ENCODE measurements around the gene DOCK9.

Gene DOCK9

DNA sequence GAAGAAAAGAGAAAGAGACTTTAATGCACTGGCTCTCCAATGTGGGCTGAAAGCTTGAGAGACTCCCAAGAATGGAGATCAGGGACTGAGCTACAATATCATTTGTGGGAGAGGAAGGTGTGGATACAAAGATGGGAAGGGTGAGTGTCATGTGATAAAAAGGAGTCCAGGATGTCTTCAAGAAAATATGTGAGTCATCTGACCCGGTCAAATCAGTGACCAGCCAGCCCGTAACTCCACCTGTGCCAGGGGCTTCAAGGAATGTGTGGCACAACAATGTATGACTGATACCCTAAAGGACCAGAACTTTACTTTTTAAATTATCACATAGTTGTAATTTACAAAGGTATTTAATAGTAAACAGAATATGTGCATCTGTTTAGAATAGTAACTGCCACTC, 97.2 kb downstream of the DOCK9 start:
- DNase-seq: no peak

DNA sequence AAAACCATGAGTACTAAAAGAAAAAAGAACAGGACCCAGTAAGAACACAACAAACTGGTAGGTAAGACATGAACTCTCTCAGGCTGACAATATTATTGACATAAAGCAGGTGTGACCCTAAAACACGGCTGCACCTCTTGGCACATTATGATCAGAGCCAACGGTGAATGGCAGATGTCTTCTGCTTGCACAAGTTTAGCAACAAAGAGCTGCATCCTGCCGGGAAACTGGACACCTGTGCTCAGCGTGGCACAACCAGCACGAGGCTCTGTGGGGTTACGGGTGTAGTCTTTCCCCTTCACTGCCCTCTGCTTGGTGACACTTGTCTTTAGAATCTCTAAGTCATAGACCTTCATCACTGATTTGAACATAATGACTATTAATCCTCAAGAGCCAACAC, 97.9 kb downstream of the DOCK9 start:
- no peak for DNase-seq

DNA sequence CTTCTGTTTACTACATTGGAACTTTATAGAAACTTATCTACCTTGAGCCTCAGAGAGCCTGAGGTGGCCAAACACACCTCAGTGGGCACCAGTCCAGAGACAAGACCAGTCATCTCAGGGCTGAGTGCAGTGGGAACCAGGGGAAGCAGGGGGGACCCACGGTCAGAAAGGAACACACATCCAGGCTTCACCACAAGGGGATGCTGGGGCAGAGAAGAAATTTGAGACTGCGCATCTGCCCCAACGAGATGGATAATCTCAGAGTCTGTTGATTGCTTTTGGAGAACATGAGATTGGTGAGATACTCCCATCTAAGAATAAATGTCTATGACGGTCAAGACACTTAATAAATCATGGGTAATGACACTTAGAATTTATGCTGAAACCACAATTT, 98.7 kb downstream of the DOCK9 start:
- DNase-seq: no peak

DNA sequence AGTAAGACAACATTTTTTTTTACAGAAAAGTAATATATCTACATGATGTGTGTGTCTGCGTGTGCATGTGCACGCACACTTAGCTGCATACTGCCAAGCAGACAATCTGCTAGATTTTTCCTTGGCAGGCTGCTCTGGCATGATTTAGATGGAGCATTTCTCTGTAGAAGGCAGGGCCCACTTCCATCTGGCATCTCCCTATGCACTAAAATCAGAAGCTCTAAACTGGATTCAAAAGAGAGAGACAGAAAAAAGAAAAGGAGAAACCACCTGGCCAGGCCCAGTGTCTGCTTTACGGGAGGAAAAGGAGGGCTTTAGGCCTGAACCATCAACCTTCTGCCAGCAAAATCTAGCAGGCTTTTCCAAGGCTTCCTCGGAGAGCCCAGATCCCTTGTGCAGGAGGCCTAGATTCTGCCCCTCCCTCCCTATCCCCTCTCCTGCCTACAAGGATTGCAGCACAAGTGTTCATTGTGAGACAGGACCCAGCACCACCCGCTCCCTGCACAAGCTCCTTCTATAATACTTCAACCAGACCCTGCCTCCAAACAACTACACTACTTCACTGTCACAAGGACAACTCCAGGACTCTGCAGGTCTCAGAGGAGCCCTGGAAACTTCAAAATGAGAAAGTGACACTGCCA, 99.3 kb downstream of the DOCK9 start:
- DNase-seq: no peak

DNA sequence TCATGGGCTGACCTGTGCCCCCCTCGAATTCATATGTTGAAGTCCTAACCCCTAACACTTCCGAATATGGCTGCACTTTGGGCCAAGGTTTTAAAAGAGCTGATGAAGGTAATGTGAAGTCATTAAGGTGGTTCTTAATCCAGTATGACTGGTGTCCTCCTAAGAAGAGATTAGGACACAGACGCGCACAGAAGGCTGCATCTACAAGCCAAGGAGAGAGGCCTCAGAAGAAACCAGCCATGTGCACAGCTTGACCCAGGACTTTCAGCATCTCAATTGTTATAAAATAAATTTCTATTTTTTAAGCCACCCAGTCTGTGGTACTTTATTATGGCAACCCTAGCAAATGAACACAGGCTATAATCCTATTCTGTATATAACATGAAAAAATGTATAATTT, 99.9 kb downstream of the DOCK9 start:
- DNase-seq: no peak

DNA sequence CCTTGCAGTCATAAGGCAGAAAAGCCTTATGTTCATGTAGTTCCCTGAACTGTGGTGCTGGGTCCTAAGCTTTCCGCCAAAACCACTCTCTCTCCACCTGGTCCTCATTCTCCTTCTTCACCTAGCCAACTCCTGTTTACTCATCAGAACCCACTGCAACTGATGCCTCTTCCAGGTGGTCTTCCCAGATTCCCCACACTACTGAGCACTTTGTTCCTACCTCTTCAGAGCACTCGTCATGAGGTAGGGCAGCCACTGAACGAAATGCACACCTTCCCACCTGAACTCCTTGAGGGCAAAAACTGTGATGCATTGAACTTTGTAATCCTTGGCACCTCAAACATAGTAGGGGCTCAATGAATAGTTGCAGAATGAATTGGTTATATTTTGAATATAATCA, 100.4 kb downstream of the DOCK9 start:
- no peak for DNase-seq

DNA sequence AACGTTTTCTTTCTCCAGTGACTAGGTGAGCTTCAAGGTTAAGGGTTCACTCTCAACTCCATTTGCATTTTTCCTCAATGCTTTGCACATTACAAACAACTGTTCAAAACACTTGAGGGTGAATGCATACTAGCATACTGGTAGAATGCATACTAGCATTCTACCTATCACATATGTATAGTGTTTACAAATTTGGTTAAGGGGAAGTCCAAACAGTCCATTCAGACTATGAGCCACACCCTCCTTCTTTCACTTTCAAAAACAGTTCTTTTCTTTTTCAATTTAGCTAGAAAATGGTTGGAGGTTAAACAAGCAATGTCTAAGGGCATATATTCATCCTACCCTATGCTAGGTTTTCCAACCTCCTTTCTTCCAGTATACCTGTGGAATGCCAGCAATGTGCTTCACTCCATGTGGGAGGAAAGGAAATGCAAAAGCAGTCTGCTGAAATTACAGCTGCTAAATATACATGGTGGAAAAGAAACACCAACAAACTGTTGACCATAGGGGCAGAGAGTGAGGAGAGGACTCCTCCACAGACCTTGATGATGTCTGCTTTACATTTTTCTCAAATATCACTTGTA, 102.6 kb downstream of the DOCK9 start:
- no peak for DNase-seq

DNA sequence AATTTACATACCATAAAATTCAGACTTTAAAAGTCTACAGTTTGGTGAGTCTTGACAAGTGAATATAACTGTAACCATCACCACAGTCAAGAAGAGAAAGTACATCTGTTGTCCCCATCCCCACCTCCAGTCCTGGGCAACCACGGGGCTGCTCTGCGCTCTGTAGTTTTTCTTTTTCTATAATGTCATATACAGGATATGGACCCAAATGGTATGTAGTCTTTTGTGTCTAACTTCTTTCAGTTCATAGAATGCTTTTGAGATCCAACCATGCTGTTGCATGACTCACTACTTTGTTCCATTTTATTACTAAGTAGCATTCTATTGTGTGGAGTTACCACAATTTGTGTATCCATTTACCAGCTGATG, 103.9 kb downstream of the DOCK9 start:
- no peak for DNase-seq

DNA sequence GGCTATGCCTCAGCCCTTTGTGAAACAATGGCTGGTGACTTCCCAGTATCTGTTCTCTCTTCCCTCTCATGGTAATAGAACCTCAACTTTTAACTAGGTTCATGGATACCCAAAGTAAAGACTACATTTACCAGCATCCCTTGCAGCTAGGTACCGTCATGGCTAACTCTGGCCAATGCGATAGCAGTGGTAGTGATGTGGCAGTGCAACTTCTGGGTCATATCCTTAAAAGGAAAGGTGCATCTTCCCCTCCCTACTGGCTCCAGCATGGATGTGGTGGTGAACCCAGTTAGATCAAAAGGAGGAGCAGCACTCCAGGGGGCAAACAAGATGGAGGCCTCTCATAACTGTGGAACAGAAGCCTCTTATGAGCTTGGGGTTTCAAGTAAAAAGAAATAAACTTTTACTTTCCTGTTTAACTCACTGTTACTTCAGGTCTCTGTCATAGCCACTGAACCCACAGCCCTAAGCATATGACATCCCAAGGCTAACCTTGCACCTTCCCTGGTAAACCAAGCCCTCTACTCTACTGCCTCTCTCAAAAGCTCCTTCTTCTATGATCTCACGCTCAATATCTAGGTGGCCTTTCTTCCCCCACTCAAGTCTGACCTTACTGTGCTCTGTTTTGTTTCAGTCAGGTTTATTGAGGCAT, 104.4 kb downstream of the DOCK9 start:
- no peak for DNase-seq

DNA sequence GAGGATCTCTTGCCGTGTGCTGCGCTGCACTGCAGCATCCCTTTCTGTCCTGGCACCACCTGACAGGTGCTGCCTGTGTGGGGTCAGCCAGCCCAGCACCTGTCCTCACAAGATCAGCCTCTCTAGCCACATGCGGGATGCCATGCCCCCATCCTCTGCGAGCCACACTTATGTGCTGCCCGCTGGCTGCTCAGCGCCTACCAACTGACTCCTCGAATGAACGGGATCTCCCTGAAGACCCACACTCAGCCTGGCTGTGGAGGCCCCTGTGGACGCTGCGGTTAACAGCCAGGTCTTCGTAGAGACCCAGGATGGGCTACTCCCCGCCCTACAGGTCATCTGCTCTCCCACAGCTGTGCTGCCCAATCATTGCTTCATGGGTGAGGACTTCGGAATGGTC, 106.1 kb downstream of the DOCK9 start:
- no peak for DNase-seq

DNA sequence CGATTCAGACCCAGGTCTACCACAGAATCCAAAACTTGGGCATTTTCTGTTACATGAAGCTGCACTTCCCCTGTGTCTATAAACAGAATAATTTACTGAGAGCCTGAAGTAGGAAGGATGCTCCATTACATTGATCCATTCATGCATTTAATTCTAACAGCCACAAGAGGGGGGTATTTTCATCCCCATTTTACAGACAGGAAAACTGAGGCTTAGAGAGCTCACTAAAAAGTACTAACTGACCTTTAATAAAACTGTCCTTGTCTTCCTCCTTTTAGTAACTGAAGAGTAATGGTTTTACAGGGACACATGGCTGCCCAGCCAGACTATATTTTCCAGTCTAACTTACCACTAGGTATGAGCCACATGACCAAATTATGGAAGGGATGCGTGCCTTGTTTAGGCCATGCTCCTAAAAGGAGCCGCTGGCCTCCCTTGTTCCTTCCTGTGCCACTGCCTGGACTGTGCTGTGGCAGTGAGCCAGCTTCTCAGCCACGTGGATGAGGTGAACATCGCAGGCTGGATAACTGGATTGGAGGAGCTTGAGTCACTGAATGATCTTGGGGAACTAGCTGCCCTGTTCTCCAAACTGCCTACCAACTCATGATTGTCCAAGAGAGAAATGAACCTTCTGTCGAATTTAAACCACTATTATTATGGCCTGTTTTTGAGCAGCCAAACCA, 108.3 kb downstream of the DOCK9 start:
- DNase-seq: no peak

DNA sequence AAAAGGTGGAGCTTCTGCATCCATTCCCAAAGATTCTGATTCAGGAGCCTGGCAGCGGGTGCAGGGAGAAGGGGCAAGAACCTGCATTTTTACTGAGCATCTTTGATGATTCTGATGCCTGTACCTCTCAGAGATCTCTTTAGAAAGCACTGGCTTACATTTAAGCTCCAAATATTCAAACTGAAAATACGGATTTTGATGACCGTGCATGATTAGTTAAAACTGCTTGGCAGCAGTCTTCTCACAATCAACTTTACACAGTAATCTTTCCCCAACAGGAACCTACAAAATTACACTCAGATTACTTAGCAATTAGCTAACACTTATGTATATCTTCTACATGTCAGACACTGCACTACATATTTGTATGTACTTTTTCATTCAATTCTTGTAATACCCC, 108.9 kb downstream of the DOCK9 start:
- no peak for DNase-seq

DNA sequence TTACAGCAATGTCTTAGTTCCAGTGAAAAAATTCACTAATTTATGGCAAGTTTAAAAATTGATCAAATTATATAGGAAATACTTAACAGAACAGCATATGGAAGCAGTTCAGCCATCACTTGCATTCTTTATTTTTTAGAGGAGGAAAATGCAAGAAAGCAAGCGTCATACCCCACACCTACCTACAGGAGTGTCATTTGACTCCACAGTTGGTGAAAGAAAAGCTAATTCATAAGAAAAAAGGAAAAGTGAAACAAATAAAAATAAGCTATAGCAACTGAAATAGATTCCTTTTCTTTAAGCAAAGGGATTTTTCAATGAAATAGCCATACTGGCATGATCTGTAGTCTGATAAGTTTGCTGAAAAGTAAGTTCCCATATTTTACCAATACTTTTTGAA, 111.0 kb downstream of the DOCK9 start:
- no peak for DNase-seq

DNA sequence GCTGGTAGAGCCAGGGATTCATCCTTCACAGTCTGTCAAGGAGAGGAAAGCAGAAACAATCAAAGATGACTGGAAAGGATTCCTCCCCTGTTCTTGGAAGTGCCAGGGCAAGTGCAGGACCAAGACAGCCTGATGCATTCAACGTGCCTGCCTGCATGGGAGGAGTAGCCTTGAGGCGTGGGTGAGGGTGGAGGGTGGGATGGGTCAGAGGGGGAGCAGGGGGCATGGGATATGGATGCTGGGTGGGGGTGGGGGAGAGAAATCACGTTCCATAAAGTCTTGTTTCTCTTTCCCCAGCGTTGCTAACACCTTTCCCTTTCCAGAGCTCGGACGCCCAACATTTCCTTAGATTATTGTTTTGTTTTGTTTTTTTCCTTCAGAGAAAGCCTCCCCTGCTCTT, 117.4 kb downstream of the DOCK9 start:
- no peak for DNase-seq

DNA sequence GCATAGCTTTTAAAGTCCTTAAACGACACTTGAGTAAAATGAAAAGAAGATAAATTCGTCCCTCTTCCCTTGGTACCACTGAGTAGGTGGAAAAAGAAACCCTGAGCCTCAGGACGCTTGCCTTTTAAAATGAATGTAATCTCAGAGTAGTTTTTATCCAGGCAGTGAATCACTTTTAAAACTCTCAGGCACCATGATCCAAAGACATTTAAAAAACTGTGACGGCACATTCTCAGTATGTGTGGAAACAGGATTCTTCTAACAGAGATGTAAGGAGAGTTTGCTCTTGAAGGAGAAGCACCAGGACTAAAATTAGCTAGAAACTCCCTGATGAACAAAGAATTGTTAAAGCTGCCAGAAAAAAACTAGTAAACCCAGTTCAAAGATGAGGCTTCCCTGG, 119.7 kb downstream of the DOCK9 start:
- no peak for DNase-seq

DNA sequence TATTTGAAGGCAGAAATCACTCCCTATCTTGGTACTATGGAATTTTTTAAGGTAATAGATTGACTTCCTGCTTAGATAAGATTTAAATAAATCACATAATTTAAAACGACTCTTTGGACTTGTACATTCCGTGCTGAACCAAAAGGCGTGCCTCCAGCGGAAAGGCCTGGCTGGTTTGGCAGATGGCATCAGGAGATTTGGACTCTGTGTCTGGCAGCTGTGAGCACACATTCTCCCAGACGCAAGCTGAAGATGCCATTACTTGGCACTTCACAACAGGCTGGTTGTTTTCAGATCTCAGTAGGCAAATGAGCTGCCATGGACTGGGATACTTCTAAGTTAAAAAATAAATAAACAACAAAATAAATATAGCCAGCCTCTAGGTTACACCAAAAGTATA, 120.9 kb downstream of the DOCK9 start:
- no peak for DNase-seq

DNA sequence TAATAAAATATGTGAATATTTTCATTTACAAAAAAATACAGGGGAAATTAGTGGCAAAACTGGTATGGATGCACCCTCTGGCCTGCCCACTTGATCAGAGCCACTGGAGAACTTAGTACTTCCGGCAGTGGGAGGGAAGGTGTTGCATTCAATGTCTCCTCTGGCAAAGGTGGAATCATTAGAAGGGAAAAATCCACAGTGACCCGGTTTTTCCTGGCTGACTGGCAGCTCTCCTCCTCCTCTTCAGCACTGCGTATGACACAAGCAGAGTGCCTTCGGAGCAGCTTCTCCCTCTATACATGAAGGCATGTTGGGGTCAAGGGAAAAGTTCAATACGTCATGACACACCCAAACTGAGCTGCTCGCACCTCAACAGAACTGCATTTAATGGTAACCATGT, 123.4 kb downstream of the DOCK9 start:
- DNase-seq: no peak

DNA sequence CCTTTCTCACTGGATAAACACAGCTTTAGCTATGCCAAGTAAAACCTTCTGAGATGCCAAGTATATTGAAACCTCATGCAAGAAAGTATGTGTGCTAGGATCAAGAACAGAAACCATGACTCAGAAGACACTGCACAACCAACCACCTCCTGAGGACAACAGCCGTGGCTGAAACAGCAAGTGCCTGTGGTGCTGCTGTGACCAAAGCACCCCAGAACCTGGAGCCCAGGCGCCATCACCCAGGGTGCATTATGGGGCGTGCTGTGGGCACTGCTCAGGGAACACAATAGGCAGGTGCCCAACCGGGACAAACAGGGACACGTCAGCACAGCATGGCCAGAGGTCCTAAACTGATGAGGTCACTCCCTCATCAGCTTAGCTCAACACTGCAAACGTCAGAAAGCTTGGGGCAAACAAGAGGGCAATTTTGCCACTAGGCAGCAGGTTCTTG, 124.1 kb downstream of the DOCK9 start:
- peak in 1 of 2 donors; percentile 15 for DNase-seq

DNA sequence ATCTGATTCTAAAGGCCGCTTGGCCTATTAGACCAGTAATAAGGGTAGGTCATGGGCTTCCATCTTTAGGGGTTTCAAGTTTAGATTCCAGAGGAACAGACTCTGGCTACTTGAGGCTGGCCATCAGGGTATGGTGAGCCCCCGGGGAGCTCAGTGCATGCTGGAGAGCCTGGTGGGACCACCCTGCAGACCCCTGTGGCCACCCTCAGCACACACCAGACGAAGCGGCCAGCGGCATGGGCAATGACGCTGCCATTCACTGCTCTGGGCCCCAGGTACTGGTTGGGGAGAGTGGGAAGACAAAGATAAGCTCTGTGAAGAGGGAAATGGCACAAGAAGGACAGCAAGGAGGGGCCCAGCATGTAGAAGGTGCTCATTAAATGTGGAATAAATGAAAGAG, 126.6 kb downstream of the DOCK9 start:
- no peak for DNase-seq

DNA sequence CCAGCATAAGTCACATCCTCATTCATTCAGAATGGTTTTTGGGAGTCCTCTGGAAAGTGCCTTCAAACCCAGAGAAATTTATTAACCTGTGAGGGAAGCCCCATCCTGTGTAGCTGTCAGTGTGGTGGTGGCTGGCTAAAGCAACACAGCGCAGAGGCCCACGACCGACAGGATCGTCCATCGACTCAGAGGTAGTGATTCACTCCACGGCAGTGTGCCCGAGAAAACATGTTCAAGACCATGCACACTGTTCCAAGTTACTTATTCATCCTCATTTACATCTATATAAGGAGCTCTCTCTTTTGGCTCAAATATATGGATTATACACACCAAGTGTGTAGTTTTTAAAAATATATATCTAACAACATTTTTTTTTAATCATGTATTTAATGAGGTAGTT, 129.1 kb downstream of the DOCK9 start:
- no peak for DNase-seq

DNA sequence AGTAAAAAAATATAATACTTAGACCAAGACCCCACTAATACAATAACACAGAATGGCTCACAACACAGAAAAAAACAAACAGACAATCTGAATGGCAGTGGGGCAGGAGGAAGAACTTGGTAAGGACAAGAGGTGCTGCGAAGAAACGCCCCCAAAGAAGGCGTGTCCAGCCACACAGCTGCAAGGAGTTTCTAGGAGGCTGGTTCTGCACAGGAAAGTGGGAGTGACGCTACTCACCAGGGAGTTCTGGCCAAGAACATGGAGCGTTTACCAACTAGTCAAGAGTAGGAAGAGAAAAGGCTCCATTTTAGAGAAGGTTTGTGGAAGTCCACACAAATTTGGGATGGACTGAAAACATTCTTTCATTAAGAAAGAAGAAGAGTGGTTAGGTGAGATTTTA, 130.1 kb downstream of the DOCK9 start:
- DNase-seq: no peak

DNA sequence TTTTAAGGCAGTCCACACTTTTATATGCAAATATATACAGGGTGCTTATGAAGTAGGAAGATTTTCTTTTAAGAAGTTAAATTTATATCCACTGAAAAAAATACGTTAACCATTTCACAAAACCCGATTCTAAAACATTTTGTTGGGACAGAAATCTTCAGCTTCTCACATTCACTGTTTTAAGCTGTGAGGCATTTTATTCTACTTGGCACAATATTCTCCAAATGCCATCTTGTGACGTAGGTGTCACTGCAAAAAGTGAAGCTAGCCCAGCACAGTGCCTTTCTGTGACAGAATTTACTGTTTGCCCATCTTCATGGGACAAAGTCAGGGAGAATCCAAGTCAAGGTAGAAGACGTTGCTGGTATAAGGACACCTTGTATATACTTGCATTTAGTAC, 130.9 kb downstream of the DOCK9 start:
- DNase-seq: no peak

DNA sequence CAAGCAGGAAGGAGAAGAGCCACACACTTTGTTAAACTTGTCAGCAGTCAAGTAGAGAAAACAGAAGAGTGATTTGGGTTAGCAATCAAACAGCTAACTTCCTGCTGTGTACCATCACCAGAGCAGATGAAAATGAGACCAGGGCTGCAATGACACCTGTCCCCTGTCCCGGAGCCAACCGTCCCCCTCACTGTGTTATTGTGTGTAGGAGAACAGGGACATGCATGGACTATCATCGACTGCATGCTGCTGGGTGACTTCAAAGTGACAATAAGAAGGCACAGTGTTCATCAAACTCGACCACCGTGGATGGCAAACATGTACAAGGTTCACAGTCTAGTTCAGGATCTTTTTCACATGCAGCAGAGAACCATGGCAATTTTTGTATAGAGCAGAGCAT, 131.3 kb downstream of the DOCK9 start:
- DNase-seq: no peak

DNA sequence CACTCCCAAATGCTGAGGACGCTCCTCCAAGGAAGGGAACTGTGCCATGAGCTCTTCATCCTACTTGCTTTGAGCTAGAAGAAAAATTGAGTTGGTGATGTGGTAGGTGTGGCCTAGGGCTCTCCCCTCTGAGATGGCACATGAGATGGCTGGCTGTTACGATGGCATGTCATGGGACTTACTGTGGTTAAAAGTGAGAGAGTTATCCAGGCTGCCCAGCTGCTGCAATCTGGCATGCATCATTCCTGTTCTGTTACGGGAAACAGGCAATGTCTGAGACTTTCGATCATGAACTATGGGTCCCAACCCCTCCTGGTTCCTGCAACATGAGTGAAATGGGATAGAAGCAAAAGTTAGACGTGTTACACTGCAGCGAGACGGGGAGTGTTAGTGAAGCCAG, 132.1 kb downstream of the DOCK9 start:
- DNase-seq: no peak

Measured in inflammatory macrophage treated with lipopolysaccharide for 1 hour (primary cell).